ENCODE results near the gene SP100.

Gene SP100

GRCh38 chr2:230552181-230552580 lies 136.2 kb downstream of the SP100 start:
- Histone ChIP-seq H3K9ac (ENCODE audit: low read length) (no peak overlapping the region), H3K27me3 (ENCODE audit: low read length) (no peaks in the 10 kb centered on the region), H3K27ac (ENCODE audit: low read depth, low read length) (no peak overlapping the region), H4K20me1 (ENCODE audit: low read depth, low read length) (no peaks in the 10 kb centered on the region), H2AFZ (ENCODE audit: low read depth, low read length, severe bottlenecking) (no peak overlapping the region), H3K9me2 (replicated peaks; ENCODE audit: insufficient read depth, low read length) (no peaks in the 10 kb centered on the region), H3K4me2 (ENCODE audit: low read depth, low read length, poor library complexity, severe bottlenecking) (no peak overlapping the region), H3K79me2 (ENCODE audit: insufficient read depth, low read length) (no peaks in the 10 kb centered on the region), H3K36me3 (ENCODE audit: low read length) (no peaks in the 10 kb centered on the region), H3K9me3 (ENCODE audit: insufficient read depth, low read length) (no peaks in the 10 kb centered on the region), H3F3A (ENCODE audit: insufficient read depth) (no peaks in the 10 kb centered on the region), H3K4me3 (ENCODE audit: insufficient read depth, low read length, poor library complexity, severe bottlenecking) (no peak overlapping the region)
- no peak for TF ChIP-seq EZH2phosphoT487 (conservative IDR thresholded peaks at IDR 0.05; ENCODE audit: low read length)
- TF ChIP-seq, protein P1, sequence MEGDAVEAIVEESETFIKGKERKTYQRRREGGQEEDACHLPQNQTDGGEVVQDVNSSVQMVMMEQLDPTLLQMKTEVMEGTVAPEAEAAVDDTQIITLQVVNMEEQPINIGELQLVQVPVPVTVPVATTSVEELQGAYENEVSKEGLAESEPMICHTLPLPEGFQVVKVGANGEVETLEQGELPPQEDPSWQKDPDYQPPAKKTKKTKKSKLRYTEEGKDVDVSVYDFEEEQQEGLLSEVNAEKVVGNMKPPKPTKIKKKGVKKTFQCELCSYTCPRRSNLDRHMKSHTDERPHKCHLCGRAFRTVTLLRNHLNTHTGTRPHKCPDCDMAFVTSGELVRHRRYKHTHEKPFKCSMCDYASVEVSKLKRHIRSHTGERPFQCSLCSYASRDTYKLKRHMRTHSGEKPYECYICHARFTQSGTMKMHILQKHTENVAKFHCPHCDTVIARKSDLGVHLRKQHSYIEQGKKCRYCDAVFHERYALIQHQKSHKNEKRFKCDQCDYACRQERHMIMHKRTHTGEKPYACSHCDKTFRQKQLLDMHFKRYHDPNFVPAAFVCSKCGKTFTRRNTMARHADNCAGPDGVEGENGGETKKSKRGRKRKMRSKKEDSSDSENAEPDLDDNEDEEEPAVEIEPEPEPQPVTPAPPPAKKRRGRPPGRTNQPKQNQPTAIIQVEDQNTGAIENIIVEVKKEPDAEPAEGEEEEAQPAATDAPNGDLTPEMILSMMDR (IDR thresholded peaks at IDR 0.05; ENCODE audit: insufficient read depth, low read length, poor library complexity, severe bottlenecking): no peak

- H3K9me2 ChIP-seq (replicated peaks; ENCODE audit: insufficient read depth, low read length): no peaks in the 10 kb centered on the region
- no peak overlapping the region for H3K4me2 ChIP-seq (ENCODE audit: low read depth, low read length, poor library complexity, severe bottlenecking)
- no peak overlapping the region for H2AFZ ChIP-seq (ENCODE audit: low read depth, low read length, severe bottlenecking)
- H3K27ac ChIP-seq (ENCODE audit: low read depth, low read length): no peak overlapping the region
- no peaks in the 10 kb centered on the region for H3K36me3 ChIP-seq (ENCODE audit: low read length)
- H3K9ac ChIP-seq (ENCODE audit: low read length): no peak overlapping the region
- H3K79me2 ChIP-seq (ENCODE audit: insufficient read depth, low read length): no peaks in the 10 kb centered on the region
- H3K9me3 ChIP-seq (ENCODE audit: insufficient read depth, low read length): no peaks in the 10 kb centered on the region
- H3K4me3 ChIP-seq (ENCODE audit: insufficient read depth, low read length, poor library complexity, severe bottlenecking): no peak overlapping the region
- no peak for TF ChIP-seq EZH2phosphoT487 (conservative IDR thresholded peaks at IDR 0.05; ENCODE audit: low read length)
- TF ChIP-seq, protein P1 (IDR thresholded peaks at IDR 0.05; ENCODE audit: insufficient read depth, low read length, poor library complexity, severe bottlenecking): no peak
- H4K20me1 ChIP-seq (ENCODE audit: low read depth, low read length): no peaks in the 10 kb centered on the region
- H3K27me3 ChIP-seq (ENCODE audit: low read length): no peaks in the 10 kb centered on the region
- no peaks in the 10 kb centered on the region for H3F3A ChIP-seq (ENCODE audit: insufficient read depth)
Observed at GRCh38 chr2:230557065-230557464, 141.1 kb downstream of the SP100 start.

- Histone ChIP-seq H3K36me3 (ENCODE audit: low read length) (no peaks in the 10 kb centered on the region), H3K9me3 (ENCODE audit: insufficient read depth, low read length) (no peaks in the 10 kb centered on the region; the same call in 1 of the 2 replicates), H3K9me2 (replicated peaks; ENCODE audit: insufficient read depth, low read length) (no peaks in the 10 kb centered on the region), H3K27ac (ENCODE audit: low read depth, low read length) (peak overlapping the region; percentile 58), H3F3A (ENCODE audit: insufficient read depth) (peaks cover 28% of the 10 kb centered on the region), H3K4me2 (ENCODE audit: low read depth, low read length, poor library complexity, severe bottlenecking) (peak overlapping the region; percentile 49), H3K27me3 (ENCODE audit: low read length) (no peaks in the 10 kb centered on the region), H4K20me1 (ENCODE audit: low read depth, low read length) (no peaks in the 10 kb centered on the region), H3K79me2 (ENCODE audit: insufficient read depth, low read length) (no peaks in the 10 kb centered on the region), H3K4me3 (ENCODE audit: insufficient read depth, low read length, poor library complexity, severe bottlenecking) (no peak overlapping the region), H2AFZ (ENCODE audit: low read depth, low read length, severe bottlenecking) (peak overlapping the region; percentile 38), H3K9ac (ENCODE audit: low read length) (peak overlapping the region; percentile 12; the same call in 1 of the 2 replicates)
- TF ChIP-seq EZH2phosphoT487 (conservative IDR thresholded peaks at IDR 0.05; ENCODE audit: low read length): no peak
- TF ChIP-seq, protein P1 (IDR thresholded peaks at IDR 0.05; ENCODE audit: insufficient read depth, low read length, poor library complexity, severe bottlenecking): no peak
Observed at GRCh38 chr2:230564805-230565779, 149.1 kb downstream of the SP100 start.
